Measurements from ENCODE around the gene PKNOX1.
"Not testable (repeated sequence)": the region's sequence is repeated elsewhere in the genome, so short reads cannot be mapped to it uniquely, and the experiment has no call there.

Gene PKNOX1

DNA sequence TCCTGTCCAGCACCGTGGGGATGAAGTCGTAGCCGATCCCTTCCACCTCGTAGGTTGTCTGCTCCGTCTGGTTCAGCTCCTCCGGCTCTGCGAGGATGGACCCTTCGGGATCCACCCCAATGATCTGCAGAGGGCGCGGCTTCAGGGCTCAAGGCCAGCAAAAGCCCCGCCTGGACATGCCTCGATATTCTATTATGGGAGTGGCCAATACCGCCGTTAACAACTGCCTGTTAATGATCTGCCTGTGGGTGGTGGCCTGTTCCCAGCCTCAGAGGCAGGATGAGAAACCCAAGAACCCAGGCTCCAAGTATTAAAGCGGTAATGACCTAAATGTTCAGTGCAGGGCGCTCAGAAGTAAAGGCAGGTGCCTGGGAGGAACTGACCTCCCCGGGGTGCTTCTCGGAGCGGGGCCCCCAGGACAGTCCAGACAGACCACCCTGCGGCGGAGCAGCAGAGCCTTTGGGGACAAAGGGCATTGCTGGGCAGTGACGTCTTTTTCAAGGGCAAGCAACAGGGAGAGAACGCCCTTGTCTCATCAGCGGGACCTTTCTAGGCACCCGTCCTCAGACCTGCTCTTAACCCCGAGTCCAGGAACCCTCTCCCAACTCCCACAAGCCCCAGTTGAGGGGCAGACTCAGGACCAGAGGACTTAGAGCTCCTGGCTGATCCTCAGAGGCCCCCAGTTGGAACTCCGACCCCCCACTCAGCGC, 88.7 kb downstream of the PKNOX1 start:
- not testable (repeated sequence) for DNase-seq

DNA sequence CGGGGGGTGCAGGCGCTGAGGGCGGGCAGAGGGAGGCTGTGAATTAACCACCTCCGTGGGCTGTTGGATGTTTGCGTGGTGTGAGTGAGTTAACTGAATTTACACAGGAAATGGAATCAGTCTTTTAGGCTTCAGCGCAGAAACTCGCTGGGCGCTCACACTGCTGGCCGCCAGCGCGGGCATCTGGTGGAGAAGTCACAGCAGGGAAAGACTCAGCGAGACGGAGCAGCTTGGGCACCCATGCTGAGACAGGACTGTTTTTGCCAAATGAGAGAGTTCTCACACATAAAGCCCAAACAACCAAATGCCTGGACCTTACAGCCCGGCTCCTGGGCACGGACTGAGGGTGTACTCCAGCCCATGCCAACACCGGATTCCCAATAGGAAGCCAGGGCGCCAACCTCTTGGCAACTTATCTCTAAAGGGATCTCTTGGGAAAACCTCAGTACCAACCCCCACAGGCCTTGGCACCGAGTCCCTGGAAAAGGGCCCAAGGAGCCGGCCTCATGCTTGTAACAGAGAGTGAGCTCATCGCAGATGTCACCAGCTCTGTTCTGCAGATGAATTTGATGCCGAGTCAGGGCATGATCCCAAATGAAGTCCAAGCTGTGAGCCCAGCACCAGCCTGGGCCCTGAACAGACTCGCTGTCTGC, 90.0 kb downstream of the PKNOX1 start:
- not testable (repeated sequence) for DNase-seq

DNA sequence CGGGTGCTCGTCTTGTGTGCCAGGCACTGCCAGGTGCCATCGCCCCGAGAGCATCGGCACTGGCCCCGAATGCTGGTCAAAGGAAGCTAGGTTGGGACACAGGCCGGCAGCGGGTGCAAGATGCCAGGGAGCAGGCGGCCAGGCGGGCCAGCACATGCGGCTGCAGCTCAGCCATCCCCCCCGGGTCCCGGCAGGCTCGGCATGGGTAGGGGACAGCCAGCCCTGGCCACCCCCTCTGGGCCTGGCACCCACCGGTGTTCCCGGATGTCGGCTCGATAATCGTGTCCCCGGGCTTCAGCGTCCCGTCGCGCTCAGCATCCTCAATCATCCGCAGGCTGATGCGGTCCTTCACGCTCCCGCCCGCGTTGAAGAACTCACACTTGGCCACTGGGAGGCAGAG, 91.6 kb downstream of the PKNOX1 start:
- not testable (repeated sequence) for DNase-seq

GRCh38 chr21:43066690-43067089, 92.3 kb downstream of the PKNOX1 start:
- not testable (repeated sequence) for DNase-seq

GRCh38 chr21:43068065-43068464, 93.7 kb downstream of the PKNOX1 start:
- DNase-seq, result not testable (repeated sequence)

DNA sequence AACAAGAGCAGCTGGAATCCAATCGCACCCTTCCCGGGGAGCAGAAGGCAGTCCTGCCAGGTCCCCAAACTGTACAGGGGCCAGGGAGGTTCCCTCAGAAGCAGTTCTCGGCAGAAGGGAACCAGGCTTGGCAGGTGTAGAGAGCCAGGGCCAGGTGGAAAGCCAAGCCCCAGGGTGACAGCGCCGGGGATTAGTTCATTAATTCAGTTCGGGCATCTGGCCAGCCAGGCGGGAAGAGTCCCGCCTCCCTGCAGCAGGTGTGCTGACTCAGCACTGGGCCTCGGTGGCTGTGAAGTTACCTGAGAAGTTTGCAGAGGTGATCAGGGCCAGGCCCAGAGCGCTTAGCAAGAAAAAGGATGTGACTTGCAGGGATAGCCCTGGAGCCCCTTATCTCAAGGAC, 95.3 kb downstream of the PKNOX1 start:
- DNase-seq, result not testable (repeated sequence)

GRCh38 chr21:43072742-43073141, 98.4 kb downstream of the PKNOX1 start:
- DNase-seq, result not testable (repeated sequence)

DNA sequence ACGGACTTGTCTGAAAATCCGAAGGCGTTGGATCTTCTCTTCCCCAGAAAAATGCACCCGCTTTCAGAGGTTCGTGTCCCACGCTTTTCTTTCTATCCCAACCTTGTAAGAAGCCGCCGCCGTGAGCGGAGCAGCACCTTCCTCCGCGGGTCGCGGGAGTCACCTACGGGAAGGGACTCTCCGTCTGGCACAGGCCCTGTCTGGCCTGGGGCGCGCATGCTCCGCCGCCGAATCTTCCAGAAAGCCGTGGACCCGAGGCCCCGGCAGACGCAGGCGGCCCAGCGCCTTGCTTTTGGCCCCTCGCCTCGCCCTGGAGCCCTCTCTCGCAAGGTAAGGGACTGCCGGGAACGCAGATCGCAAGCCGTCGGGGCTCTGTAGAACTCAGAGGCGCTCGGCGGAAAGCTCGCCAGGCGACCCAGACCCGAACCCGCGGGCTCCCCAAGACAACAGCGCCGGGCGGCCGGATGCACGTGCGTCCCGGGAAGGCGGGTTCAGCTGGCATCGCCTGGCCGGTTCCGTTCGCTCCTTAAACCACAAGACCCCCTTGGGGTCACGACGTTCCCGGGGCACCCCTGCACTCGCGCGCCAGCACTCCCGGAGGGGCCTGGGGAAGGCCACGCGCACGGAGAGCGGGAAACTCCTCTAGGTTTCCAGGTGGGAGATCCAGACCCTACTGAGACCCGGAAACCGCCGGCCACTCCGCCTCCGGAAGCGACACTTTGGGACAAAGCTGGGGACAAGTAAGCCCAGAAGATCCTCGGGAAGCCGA, 100.2 kb downstream of the PKNOX1 start:
- DNase-seq, result not testable (repeated sequence)

DNA sequence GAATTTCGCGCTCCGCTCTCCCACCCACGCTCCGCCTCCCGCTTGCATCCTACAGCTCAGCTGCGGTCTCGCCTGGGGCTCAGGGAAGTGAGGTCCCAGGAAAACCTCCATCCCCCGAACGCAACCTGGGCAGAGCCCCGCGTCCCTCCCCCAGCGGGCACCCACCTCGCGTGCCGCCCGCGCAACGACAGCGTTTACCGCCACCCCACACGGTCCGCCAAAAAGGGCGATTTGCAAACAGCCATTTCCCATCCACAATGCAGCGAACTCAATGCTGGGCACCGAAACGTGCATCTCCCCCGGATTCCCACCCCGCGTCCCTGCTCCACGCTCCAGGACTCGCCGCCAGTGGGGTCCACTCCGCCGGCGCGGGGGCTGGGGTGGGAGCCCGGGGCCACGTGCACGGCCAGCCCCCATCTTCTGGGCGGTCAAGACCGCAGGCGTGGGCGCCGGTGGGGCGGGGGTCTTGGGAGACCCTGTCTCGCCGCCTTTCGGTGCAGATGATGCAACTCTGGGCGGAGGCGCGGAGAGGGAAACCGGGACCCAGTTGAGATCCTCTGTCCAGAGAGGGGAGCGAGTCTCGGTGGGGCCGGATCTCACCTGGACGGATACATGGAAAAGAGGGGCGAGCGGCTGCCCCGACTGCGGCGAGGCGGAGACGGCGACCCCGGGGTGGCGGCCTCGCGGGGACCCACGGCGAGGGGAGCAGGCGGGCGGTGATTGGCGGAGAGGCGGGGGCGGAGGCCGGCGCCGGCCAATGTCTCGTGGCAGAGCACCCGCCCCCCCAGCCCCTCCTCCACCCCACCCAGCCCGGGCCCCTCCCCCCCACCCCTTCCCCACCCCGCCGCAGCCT, 101.0 kb downstream of the PKNOX1 start, which contains the start of gene CBS:
TSS of gene CBS (minus strand) at position 666 of the 853 bp plus-strand sequence. CDS start 3,642 bp downstream, outside the sequence.
- not testable (repeated sequence) for DNase-seq

DNA sequence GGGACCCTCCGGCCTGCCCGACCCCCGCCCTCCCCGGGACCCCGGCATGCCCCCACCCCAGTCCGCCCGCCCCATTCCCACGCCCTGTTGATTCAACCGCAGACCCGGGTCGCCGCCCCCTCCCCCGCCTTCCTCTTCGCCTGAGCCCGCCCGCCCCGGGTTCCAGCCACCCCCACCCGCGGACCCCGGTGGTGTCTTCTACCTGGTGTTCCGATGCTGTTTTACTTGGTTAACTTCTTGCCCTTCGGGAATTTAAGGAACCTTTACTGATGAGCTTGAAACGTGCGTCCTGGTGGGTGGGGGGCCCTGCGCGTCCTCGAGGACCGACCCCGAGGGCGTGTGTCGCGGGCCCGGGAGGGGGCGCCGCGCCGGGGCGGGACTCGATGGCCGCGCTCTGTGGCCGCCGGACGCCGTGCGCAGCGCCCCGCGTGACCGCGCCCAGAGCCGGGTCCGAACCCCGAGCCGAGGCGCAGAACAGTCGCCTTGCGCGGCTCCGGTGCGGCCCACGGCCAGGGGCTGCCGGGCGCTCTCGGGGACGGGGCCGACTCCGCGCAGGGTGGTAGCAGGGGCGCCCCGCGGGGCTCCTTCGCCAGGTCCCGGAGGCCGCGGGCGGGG, 101.8 kb downstream of the PKNOX1 start:
- not testable (repeated sequence) for DNase-seq

DNA sequence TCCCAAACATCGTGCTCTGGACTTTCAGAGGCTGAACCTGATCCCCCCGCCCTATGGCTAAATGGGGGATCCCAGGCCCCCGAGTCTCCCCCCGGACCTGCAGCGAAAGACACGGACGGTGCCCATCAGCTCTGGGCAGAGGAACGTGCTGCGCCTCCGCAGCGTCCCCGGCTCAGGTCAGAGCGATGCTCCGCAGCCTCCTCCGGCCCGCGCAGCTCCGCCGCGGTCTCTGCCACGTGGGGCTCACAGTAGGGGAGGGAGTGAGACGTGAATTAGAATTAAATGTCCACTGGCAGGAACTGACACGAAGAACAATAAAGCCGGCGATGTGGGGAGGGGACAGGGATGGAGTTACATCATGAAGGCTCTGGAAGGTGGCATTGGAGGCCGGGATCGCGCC, 102.3 kb downstream of the PKNOX1 start:
- not testable (repeated sequence) for DNase-seq

GRCh38 chr21:43082587-43083300, 108.4 kb downstream of the PKNOX1 start:
- DNase-seq, result not testable (repeated sequence)
